Upper lobe of right lung (tissue), 1 donor: Measurements from ENCODE around the gene TOP3A. TPM values are rescaled to one million over a fixed set of nuclear protein-coding genes. Genes with fewer than 3 reads are reported as not detected.
"Not testable (repeated sequence)": the region's sequence is repeated elsewhere in the genome, so short reads cannot be mapped to it uniquely, and the experiment has no call there.

Source experiments
- ATAC-seq: fragments of 200-7000 bp; cut with Tn5 transposase; one replicate; pipeline ENCODE4 v1.9.1; 2020; ENCODE audit warnings: mild to moderate bottlenecking, moderate library complexity
- DNase-seq: peaks from one replicate; pipeline ENCODE4 v3.0.0-alpha.2; 2020
- H3K27ac ChIP-seq: fragments of 200-600 bp; one replicate; pipeline ENCODE4 v1.8.0; 2022
- H3K27me3 ChIP-seq: fragments of 200-600 bp; one replicate; pipeline ENCODE4 v1.8.0; 2022; ENCODE audit warnings: mild to moderate bottlenecking
- H3K36me3 ChIP-seq: fragments of 200-600 bp; one replicate; pipeline ENCODE4 v1.8.0; 2022
- H3K4me1 ChIP-seq: fragments of 200-600 bp; one replicate; pipeline ENCODE4 v1.8.0; 2022
- H3K4me3 ChIP-seq: fragments of 200-600 bp; one replicate; pipeline ENCODE4 v1.8.0; 2022; ENCODE audit warnings: mild to moderate bottlenecking
- H3K9me3 ChIP-seq: fragments of 200-600 bp; one replicate; pipeline ENCODE4 v1.8.0; 2022
- intact Hi-C: fragments of 100-400 bp; cut with DNase I; formaldehyde crosslinking; loops from one replicate; pipeline ENCODE4 v1.11.0; 2022
- total RNA-seq: library from RNA; stranded (reverse); fragmentation: NEBNext Ultra II Directional; extraction: Animal tissue kit (Norgen Biotek cat#: 25700); gene quantifications from one replicate; pipeline ENCODE4 v1.2.1, GENCODE V29; 2021
- TF ChIP-seq, protein P1 (sequence below): fragments of 200-600 bp; IDR thresholded peaks from one replicate; pipeline ENCODE4 v1.8.0; 2022; ENCODE audit warnings: antibody characterized with exemption
- donor health status: DM: no; HTN: yes; CAD: no; lungs with severe emphysema.

Gene TOP3A
- total RNA-seq, 1 donor from 2014 or later, result 29.5 TPM

DNA sequence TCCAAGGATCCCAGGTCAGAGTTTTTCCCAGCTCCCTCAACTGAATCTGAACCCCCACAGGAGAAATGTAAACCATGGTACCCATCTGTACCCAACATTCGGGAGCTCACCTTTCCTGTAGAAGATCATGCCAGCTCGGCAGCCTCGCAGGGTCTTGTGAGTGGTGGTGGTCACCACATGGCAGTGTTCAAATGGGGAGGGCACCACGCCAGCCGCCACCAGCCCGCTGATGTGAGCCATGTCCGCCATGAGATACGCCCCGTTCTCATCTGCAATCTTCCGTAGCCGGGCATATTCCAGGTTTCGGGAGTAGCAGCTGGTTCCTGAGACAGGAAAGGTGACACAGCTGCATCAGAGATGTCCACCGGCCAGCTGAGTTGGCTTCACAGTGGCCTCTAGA, 25.1 kb upstream of the TOP3A start:
- no peak overlapping the region for H3K4me3 ChIP-seq
- H3K27ac ChIP-seq, result no peak overlapping the region
- H3K27me3 ChIP-seq, result no peaks in the 10 kb centered on the region
- intact Hi-C loops, result no loop called here
- H3K36me3 ChIP-seq, result peaks cover 28% of the 10 kb centered on the region
- no peak for DNase-seq
- ATAC-seq, result no peak
- TF ChIP-seq, protein P1, sequence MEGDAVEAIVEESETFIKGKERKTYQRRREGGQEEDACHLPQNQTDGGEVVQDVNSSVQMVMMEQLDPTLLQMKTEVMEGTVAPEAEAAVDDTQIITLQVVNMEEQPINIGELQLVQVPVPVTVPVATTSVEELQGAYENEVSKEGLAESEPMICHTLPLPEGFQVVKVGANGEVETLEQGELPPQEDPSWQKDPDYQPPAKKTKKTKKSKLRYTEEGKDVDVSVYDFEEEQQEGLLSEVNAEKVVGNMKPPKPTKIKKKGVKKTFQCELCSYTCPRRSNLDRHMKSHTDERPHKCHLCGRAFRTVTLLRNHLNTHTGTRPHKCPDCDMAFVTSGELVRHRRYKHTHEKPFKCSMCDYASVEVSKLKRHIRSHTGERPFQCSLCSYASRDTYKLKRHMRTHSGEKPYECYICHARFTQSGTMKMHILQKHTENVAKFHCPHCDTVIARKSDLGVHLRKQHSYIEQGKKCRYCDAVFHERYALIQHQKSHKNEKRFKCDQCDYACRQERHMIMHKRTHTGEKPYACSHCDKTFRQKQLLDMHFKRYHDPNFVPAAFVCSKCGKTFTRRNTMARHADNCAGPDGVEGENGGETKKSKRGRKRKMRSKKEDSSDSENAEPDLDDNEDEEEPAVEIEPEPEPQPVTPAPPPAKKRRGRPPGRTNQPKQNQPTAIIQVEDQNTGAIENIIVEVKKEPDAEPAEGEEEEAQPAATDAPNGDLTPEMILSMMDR, result no peak
- no peaks in the 10 kb centered on the region for H3K4me1 ChIP-seq
- no peaks in the 10 kb centered on the region for H3K9me3 ChIP-seq

DNA sequence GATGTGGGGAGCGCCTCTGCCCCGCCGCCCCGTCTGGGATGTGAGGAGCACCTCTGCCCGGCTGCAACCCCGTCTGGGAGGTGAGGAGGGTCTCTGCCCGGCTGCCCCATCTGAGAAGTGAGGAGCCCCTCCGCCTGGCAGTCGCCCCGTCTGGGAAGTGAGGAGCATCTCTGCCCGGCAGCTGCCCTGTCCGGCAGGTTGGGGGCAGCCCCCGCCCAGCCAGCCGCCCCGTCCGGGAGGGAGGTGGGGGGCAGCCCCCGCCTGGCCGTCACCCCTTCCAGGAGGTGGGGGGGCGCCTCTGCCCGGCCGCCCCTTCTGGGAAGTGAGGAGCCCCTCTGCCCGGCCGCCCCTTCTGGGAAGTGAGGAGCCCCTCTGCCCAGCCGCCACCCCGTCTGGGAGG, 23.4 kb upstream of the TOP3A start:
- DNase-seq, H3K4me3 ChIP-seq, intact Hi-C loops, H3K27me3 ChIP-seq, H3K4me1 ChIP-seq, ATAC-seq, H3K27ac ChIP-seq, H3K9me3 ChIP-seq: not testable (repeated sequence)
- H3K36me3 ChIP-seq, result peaks cover 35% of the 10 kb centered on the region

DNA sequence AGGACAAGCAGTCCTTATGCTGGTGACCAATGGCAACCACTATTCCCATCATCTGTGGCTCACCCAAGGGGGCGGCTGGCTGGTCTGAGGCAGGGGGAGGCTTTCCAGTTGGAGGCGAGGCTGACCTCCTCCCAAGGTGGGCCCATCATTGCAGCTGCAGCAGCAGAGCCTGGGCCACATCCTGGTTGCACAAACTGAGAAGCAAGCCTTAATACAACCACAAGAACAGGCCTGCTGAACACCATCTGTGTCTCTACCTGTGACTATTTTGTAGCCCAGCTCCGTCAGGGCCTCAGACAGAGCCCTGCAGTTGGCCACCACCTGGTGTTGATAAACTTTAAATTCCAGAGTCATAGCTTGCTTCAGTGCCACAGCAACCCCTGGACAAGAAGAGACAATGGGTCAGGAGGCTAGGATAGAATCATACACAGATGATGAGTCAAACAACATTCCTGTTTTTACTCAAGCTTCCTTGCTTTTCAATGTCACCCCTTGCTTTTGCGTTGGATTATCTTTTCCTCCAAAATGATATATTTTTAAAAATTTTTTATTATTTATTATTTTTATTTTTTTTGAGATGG, 18.2 kb upstream of the TOP3A start:
- TF ChIP-seq, protein P1, result no peak
- Histone ChIP-seq H3K4me1 (no peaks in the 10 kb centered on the region), H3K36me3 (peaks cover 69% of the 10 kb centered on the region), H3K9me3 (no peaks in the 10 kb centered on the region), H3K27me3 (no peaks in the 10 kb centered on the region), H3K27ac (no peak overlapping the region), H3K4me3 (no peak overlapping the region)
- DNase-seq, result no peak
- intact Hi-C loops, result no loop called here
- ATAC-seq, result no peak

DNA sequence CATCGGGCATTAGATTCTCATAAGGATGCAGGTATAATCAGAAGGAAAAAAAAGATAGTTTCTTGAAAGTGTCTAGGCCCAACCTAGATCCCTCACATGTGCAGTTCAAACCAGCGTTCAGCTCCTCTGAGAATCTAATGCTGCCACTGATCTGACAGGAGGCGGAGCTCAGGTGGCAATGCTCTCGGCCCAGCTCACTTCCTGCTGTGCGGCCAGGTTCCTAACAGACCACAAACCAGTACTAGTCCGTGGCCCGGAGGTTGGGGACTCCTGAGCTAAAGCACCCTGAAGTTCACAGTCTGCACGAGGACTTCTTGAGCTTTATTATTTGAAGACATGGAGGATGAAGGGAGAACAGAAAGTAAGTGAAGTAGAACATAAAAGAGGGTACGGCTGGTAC, 17.1 kb upstream of the TOP3A start:
- DNase-seq (no peak), ATAC-seq (no peak)
- Histone ChIP-seq H3K27ac (no peak overlapping the region), H3K36me3 (peaks cover 80% of the 10 kb centered on the region), H3K9me3 (no peaks in the 10 kb centered on the region), H3K4me3 (no peak overlapping the region), H3K4me1 (no peaks in the 10 kb centered on the region), H3K27me3 (no peaks in the 10 kb centered on the region)
- TF ChIP-seq, protein P1, result no peak
- intact Hi-C loops, result no loop called here

DNA sequence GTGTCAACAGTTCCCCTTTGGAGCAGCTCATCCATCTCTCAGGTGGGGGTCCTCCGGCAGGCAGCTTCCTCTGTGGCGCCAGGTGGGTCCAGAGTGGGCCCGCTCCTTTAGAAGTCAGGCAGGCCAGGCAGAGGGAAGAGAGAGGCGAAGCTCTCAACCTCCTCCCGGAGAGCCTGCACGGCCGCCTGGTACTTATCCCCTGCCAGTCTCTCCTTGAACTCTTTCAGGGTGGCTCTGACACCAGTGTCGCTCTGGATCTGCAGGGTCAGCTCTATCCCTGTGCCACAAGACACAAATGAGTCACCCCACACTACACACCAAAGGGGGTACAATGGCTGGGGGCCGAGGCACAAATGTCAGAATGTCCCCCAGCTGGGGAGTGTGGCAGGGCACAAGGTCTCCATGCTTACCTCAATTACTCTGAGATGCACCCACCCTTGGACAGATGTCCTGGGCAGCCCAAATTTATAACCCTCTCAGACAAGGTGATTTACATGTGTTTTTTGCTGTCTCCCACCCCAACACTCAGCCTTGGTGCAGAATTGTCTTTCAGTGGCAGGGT, 13.9 kb upstream of the TOP3A start:
- H3K9me3 ChIP-seq, result no peaks in the 10 kb centered on the region
- no peak overlapping the region for H3K4me3 ChIP-seq
- DNase-seq (no peak), ATAC-seq (no peak)
- TF ChIP-seq, protein P1, result no peak
- no peak overlapping the region for H3K27ac ChIP-seq
- intact Hi-C loops, result no loop called here
- H3K4me1 ChIP-seq, result no peaks in the 10 kb centered on the region
- peaks cover 95% of the 10 kb centered on the region for H3K36me3 ChIP-seq
- H3K27me3 ChIP-seq, result no peaks in the 10 kb centered on the region

DNA sequence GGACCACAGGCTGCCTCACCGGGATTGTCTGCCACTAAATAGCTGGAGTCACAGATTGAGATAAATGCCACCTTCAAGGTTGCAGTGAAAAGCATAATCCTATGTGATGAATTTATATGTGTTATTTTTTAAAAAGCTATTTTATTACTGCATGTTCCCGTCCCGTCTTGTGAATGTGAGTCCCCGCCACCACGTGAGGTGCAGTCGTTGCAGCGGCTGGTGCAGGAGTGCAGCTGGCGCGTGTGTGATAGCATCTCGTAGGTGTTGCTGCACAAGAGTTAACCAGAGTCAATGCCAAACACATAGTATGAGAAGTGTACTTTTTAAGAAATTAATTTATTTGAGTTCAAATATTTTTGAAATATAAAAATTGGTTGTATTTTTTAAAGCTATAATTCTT, 12.8 kb upstream of the TOP3A start:
- ATAC-seq, result no peak
- H3K36me3 ChIP-seq, result peaks cover 100% of the 10 kb centered on the region
- no peaks in the 10 kb centered on the region for H3K4me1 ChIP-seq
- no peak overlapping the region for H3K4me3 ChIP-seq
- no peaks in the 10 kb centered on the region for H3K9me3 ChIP-seq
- no peak overlapping the region for H3K27ac ChIP-seq
- no peak for DNase-seq
- TF ChIP-seq, protein P1, result no peak
- intact Hi-C loops, result no loop called here
- H3K27me3 ChIP-seq, result no peaks in the 10 kb centered on the region
